Panc1 (cell line): Measurements from ENCODE around the gene CRYBG3. TPM values are rescaled to one million over a fixed set of nuclear protein-coding genes. Genes with fewer than 3 reads are reported as not detected.

Experiments used
- ATAC-seq: fragments of 200-7000 bp; cut with Tn5 transposase; 2 replicates; pipeline ENCODE4 v1.9.1; 2020; ENCODE audit warnings: mild to moderate bottlenecking, moderate library complexity
- BruUV-seq: library from RNA; stranded (reverse); fragments of 400-500 nt; replicated peaks from 2 replicates; lab custom pipeline; 2021; lab: Mats Ljungman, UMichigan
- CTCF ChIA-PET: fragments of 300-600 bp; sonication (Branson Sonifier 250); formaldehyde crosslinking; loops from one replicate; lab custom pipeline; 2022; ENCODE audit warnings: antibody characterized with exemption; lab: Charles Lee
- POLR2A ChIA-PET: fragments of 300-600 bp; sonication (Branson Sonifier 250); formaldehyde crosslinking; loops from one replicate; lab custom pipeline; 2022; ENCODE audit warnings: antibody characterized with exemption; lab: Charles Lee
- DNase-seq: peaks from one replicate; pipeline ENCODE4 v3.0.0-alpha.2; 2010; ENCODE audit warnings: low read depth, low spot score
- H3K27ac ChIP-seq: 2 replicates; pipeline ENCODE4 v1.5.1; 2011; ENCODE audit warnings: mild to moderate bottlenecking, low read length, inconsistent platforms
- H3K27me3 ChIP-seq: fragments of 200-500 bp; sonication (Bioruptor generic); 2 replicates; pipeline ENCODE4 v1.6.0; 2014; ENCODE audit warnings: low read length, inconsistent platforms; ENCODE audit not compliant: control insufficient read depth, insufficient read depth
- H3K36me3 ChIP-seq: fragments of 200-500 bp; sonication (Bioruptor generic); 2 replicates; pipeline ENCODE4 v1.5.1; 2014; ENCODE audit warnings: inconsistent platforms, mild to moderate bottlenecking, low read length, moderate library complexity; ENCODE audit not compliant: control insufficient read depth, insufficient read depth
- H3K4me1 ChIP-seq: 2 replicates; pipeline ENCODE4 v1.5.1; 2011; ENCODE audit warnings: inconsistent platforms, mild to moderate bottlenecking, low read length, moderate library complexity; ENCODE audit not compliant: control insufficient read depth, insufficient read depth
- H3K4me3 ChIP-seq, 2 experiments: 2 replicates each; pipeline ENCODE4 v1.5.1; 2011 to 2012; ENCODE audit warnings: low read depth in 2 of 2, low read length in 2 of 2, mild to moderate bottlenecking in 2 of 2, inconsistent platforms in 1 of 2, moderate library complexity in 1 of 2
- H3K9me3 ChIP-seq: fragments of 200-500 bp; sonication (Bioruptor generic); 2 replicates; pipeline ENCODE4 v1.5.1; 2014; ENCODE audit warnings: low read depth, mild to moderate bottlenecking, inconsistent platforms, low read length, moderate library complexity; ENCODE audit not compliant: control insufficient read depth, insufficient read depth
- CTCF ChIP-seq: fragments of 450-650 bp; IDR thresholded peaks from 2 replicates; pipeline ENCODE4 v1.5.1; 2017; ENCODE audit warnings: mild to moderate bottlenecking
- POLR2AphosphoS5 ChIP-seq: IDR thresholded peaks from 2 replicates; pipeline ENCODE4 v1.6.1; 2012; ENCODE audit warnings: mild to moderate bottlenecking, low read depth, low read length, moderate library complexity
- REST ChIP-seq, 2 experiments: IDR thresholded peaks; 2 replicates each; pipeline ENCODE4 v1.6.1; 2011 to 2012; ENCODE audit warnings: low read depth in 2 of 2, control low read depth in 1 of 2, low read length in 1 of 2, mild to moderate bottlenecking in 1 of 2, moderate library complexity in 1 of 2; ENCODE audit not compliant: insufficient read depth in 1 of 2
- SIN3A ChIP-seq: IDR thresholded peaks from 2 replicates; pipeline ENCODE4 v1.6.1; 2012; ENCODE audit warnings: low read depth, mild to moderate bottlenecking, low read length, moderate library complexity, borderline replicate concordance; ENCODE audit not compliant: insufficient read depth
- TCF7L2 ChIP-seq: IDR thresholded peaks from 2 replicates; pipeline ENCODE4 v1.6.1; 2011; ENCODE audit warnings: mild to moderate bottlenecking, low read depth, low read length, inconsistent platforms
- in situ Hi-C: cut with HindIII; loops from 2 replicates; pipeline ENCODE4 v1.10.0; 2016; ENCODE audit warnings: low sequenced_read_pairs, low pct_unique_long_range_greater_than_20kb
- intact Hi-C: fragments of 100-400 bp; cut with micrococcal nuclease; formaldehyde crosslinking; loops from one replicate; pipeline ENCODE4 v1.10.0; 2022; ENCODE audit not compliant: unreplicated experiment
- total RNA-seq: library from RNA; stranded (reverse); gene quantifications from one replicate; pipeline ENCODE4 v1.2.1, GENCODE V29; 2021; ENCODE audit not compliant: unreplicated experiment

The CRYBG3 gene
- total RNA-seq, 1 experiment from 2014 or later: 24.6 TPM

GRCh38 chr3:97841304-97841703 is 19.5 kb downstream of the CRYBG3 start:
- in situ Hi-C loops: no loop called here
- Histone ChIP-seq H3K27me3 (no peaks in the 10 kb centered on the region), H3K9me3 (no peaks in the 10 kb centered on the region), H3K4me3 (no peak overlapping the region), H3K27ac (no peak overlapping the region), H3K36me3 (no peaks in the 10 kb centered on the region), H3K4me1 (no peaks in the 10 kb centered on the region)
- no TSS peak for BruUV-seq
- no peak for TF ChIP-seq REST (IDR thresholded peaks at IDR 0.05; ENCODE audit: insufficient read depth in 1 of 2, low read depth in 2 of 2, low read length in 1 of 2)
- TF ChIP-seq TCF7L2: no peak
- TF ChIP-seq POLR2AphosphoS5: no peak
- no peak for TF ChIP-seq SIN3A
- TF ChIP-seq CTCF: no peak
- DNase-seq: no peak
- CTCF ChIA-PET: no interaction called here
- intact Hi-C loops: no loop called here
- ATAC-seq: no peak
- POLR2A ChIA-PET: no interaction called here

GRCh38 chr3:97841956-97842355 is 20.1 kb downstream of the CRYBG3 start:
- in situ Hi-C loops (no loop called here), intact Hi-C loops (no loop called here)
- ChIA-PET CTCF (no interaction called here), POLR2A (no interaction called here)
- BruUV-seq: no TSS peak
- H3K4me3 ChIP-seq: no peak overlapping the region
- H3K36me3 ChIP-seq: no peaks in the 10 kb centered on the region
- no peaks in the 10 kb centered on the region for H3K9me3 ChIP-seq
- TF ChIP-seq REST (IDR thresholded peaks at IDR 0.05; ENCODE audit: insufficient read depth in 1 of 2, low read depth in 2 of 2, low read length in 1 of 2): no peak
- no peak for TF ChIP-seq CTCF
- TF ChIP-seq POLR2AphosphoS5: no peak
- no peak for TF ChIP-seq SIN3A
- no peak for TF ChIP-seq TCF7L2
- no peaks in the 10 kb centered on the region for H3K4me1 ChIP-seq
- DNase-seq (no peak), ATAC-seq (no peak)
- no peaks in the 10 kb centered on the region for H3K27me3 ChIP-seq
- H3K27ac ChIP-seq: no peak overlapping the region
